Measurements from ENCODE around the gene ORM2.

The ORM2 gene

GRCh38 chr9:114345493-114346065, 15.9 kb downstream of the ORM2 start:
- Histone ChIP-seq H3K27me3 (ENCODE audit: insufficient read depth, insufficient read length) (no peaks in the 10 kb centered on the region), H3K4me1 (ENCODE audit: insufficient read depth, insufficient read length) (peaks cover 13% of the 10 kb centered on the region), H3K4me3 (ENCODE audit: insufficient read length, low read depth) (no peak overlapping the region), H3K36me3 (ENCODE audit: insufficient read depth, insufficient read length, low read length) (peaks cover 87% of the 10 kb centered on the region), H3K9ac (ENCODE audit: insufficient read length, low read depth) (no peak overlapping the region), H3K9me3 (ENCODE audit: insufficient read depth, low read length) (no peaks in the 10 kb centered on the region)
- DNase-seq (ENCODE audit: low read depth, low spot score), result no peak
- TF ChIP-seq ZNF274 (IDR thresholded peaks at IDR 0.05; ENCODE audit: low read depth, low read length) (no peak), YY1 (IDR thresholded peaks at IDR 0.05; ENCODE audit: insufficient read depth, insufficient read length) (no peak), SUZ12 (IDR thresholded peaks at IDR 0.05; ENCODE audit: extremely low read depth, insufficient read depth, insufficient read length) (no peak)

GRCh38 chr9:114346146-114346545, 16.5 kb downstream of the ORM2 start:
- Histone ChIP-seq H3K36me3 (ENCODE audit: insufficient read depth, insufficient read length, low read length) (peaks cover 87% of the 10 kb centered on the region), H3K9me3 (ENCODE audit: insufficient read depth, low read length) (no peaks in the 10 kb centered on the region), H3K4me3 (ENCODE audit: insufficient read length, low read depth) (no peak overlapping the region), H3K4me1 (ENCODE audit: insufficient read depth, insufficient read length) (peaks cover 13% of the 10 kb centered on the region), H3K27me3 (ENCODE audit: insufficient read depth, insufficient read length) (no peaks in the 10 kb centered on the region), H3K9ac (ENCODE audit: insufficient read length, low read depth) (no peak overlapping the region)
- TF ChIP-seq SUZ12 (IDR thresholded peaks at IDR 0.05; ENCODE audit: extremely low read depth, insufficient read depth, insufficient read length) (no peak), ZNF274 (IDR thresholded peaks at IDR 0.05; ENCODE audit: low read depth, low read length) (no peak), YY1 (IDR thresholded peaks at IDR 0.05; ENCODE audit: insufficient read depth, insufficient read length) (no peak)
- DNase-seq (ENCODE audit: low read depth, low spot score), result no peak

DNA sequence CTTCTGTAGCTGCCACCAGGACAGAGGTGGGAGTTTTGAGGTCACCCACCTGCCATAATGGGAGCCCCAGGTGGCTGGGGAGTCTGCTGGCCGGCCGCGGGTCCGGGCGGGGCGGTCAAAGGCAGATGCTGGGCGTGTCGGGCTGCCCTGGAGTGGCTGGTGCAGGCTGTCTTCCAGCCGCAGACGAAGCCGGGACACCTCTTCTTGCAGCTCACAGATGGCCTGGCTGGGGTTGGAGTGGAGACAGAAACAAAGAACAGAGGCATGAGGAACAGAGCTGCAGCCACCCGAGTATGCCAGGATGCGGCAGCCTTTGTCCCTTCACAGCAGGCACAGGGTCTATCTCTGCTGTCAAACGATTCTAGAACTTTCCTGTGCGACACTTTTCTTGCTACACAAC, 18.0 kb downstream of the ORM2 start:
- H3K27me3 ChIP-seq (ENCODE audit: insufficient read depth, insufficient read length), result no peaks in the 10 kb centered on the region
- DNase-seq (ENCODE audit: low read depth, low spot score), result no peak
- peak overlapping the region; percentile 4 for H3K9ac ChIP-seq (ENCODE audit: insufficient read length, low read depth)
- peaks cover 13% of the 10 kb centered on the region for H3K4me1 ChIP-seq (ENCODE audit: insufficient read depth, insufficient read length)
- peaks cover 83% of the 10 kb centered on the region for H3K36me3 ChIP-seq (ENCODE audit: insufficient read depth, insufficient read length, low read length)
- TF ChIP-seq YY1 (IDR thresholded peaks at IDR 0.05; ENCODE audit: insufficient read depth, insufficient read length), result no peak
- no peak for TF ChIP-seq ZNF274 (IDR thresholded peaks at IDR 0.05; ENCODE audit: low read depth, low read length)
- no peak for TF ChIP-seq SUZ12 (IDR thresholded peaks at IDR 0.05; ENCODE audit: extremely low read depth, insufficient read depth, insufficient read length)
- H3K4me3 ChIP-seq (ENCODE audit: insufficient read length, low read depth), result no peak overlapping the region
- no peaks in the 10 kb centered on the region for H3K9me3 ChIP-seq (ENCODE audit: insufficient read depth, low read length)

GRCh38 chr9:114348261-114348905, 18.7 kb downstream of the ORM2 start:
- DNase-seq (ENCODE audit: low read depth, low spot score), result no peak
- Histone ChIP-seq H3K9ac (ENCODE audit: insufficient read length, low read depth) (peak overlapping the region; percentile 54), H3K27me3 (ENCODE audit: insufficient read depth, insufficient read length) (no peaks in the 10 kb centered on the region), H3K4me1 (ENCODE audit: insufficient read depth, insufficient read length) (peaks cover 13% of the 10 kb centered on the region), H3K9me3 (ENCODE audit: insufficient read depth, low read length) (no peaks in the 10 kb centered on the region), H3K36me3 (ENCODE audit: insufficient read depth, insufficient read length, low read length) (peaks cover 76% of the 10 kb centered on the region), H3K4me3 (ENCODE audit: insufficient read length, low read depth) (no peak overlapping the region)
- no peak for TF ChIP-seq SUZ12 (IDR thresholded peaks at IDR 0.05; ENCODE audit: extremely low read depth, insufficient read depth, insufficient read length)

DNA sequence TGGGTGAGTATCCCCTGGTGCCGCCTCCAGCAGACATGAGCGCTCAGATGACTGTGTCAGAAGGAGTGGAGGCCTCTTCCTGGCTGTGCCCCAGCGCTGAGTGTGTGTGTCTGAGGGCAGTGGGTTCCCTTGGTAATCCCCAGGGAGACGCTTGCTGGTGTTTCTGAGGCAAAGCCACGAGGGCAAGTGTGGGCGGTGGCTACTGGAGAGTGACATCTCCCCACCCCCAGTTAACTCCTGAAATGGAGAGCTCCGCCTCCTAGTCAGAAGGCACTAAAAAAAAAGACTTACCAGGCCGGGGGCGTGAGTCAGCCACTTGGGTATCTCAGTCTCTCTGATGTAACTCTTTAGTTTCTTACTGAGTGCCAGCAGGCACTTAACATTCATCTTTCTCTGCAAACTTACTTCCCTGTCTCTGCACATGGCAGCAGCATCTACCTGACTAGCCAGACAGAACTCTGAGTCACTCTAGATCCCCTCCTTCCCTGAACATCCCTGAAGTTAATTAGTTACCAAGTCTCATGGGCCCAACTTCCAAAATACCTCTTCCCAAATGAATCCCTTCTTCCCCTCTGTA, 19.3 kb downstream of the ORM2 start:
- H3K9ac ChIP-seq (ENCODE audit: insufficient read length, low read depth), result peak overlapping the region; percentile 54
- H3K9me3 ChIP-seq (ENCODE audit: insufficient read depth, low read length), result no peaks in the 10 kb centered on the region
- no peak for TF ChIP-seq ZNF274 (IDR thresholded peaks at IDR 0.05; ENCODE audit: low read depth, low read length)
- TF ChIP-seq YY1 (IDR thresholded peaks at IDR 0.05; ENCODE audit: insufficient read depth, insufficient read length), result no peak
- TF ChIP-seq SUZ12 (IDR thresholded peaks at IDR 0.05; ENCODE audit: extremely low read depth, insufficient read depth, insufficient read length), result no peak
- H3K36me3 ChIP-seq (ENCODE audit: insufficient read depth, insufficient read length, low read length), result peaks cover 72% of the 10 kb centered on the region
- H3K27me3 ChIP-seq (ENCODE audit: insufficient read depth, insufficient read length), result no peaks in the 10 kb centered on the region
- DNase-seq (ENCODE audit: low read depth, low spot score), result peak; percentile 84
- peaks cover 13% of the 10 kb centered on the region for H3K4me1 ChIP-seq (ENCODE audit: insufficient read depth, insufficient read length)
- no peak overlapping the region for H3K4me3 ChIP-seq (ENCODE audit: insufficient read length, low read depth)

DNA sequence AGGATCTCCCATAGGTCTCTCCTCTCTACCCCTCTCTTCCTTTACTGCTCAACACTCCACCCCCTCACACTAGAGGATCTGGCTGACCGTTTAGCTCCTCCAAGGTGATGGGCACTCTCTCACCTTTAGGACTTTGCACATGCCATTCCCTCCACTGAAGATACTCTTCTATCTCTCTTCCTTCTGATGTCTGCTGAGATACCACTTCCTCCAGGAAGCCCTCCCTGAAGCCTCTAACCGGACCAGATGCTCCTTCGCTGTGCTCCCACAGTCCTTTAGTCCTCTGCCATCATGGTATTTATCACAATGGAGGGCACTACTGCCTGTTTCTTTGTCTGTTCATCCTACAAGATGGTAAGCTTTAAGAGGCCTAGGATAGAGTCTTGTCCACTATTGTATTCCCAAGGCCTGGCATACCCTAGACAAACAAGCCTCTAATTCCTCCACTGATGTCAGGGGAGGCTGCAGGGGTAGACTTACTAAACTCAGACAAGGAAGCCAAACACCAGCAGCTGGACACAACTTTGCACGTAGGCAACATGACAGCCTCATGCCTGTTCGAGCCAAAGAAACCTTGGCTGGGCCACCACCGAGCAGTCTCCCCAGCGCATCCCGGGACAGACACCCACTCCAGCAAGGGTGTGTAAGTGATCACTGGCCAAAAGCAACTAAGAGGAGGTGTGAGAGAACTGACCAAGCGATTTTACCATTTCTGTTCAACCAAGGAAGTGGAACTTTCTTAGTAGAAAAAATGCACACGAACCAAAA, 20.2 kb downstream of the ORM2 start:
- Histone ChIP-seq H3K9ac (ENCODE audit: insufficient read length, low read depth) (no peak overlapping the region), H3K36me3 (ENCODE audit: insufficient read depth, insufficient read length, low read length) (peaks cover 69% of the 10 kb centered on the region), H3K9me3 (ENCODE audit: insufficient read depth, low read length) (no peaks in the 10 kb centered on the region), H3K4me3 (ENCODE audit: insufficient read length, low read depth) (no peak overlapping the region), H3K4me1 (ENCODE audit: insufficient read depth, insufficient read length) (peaks cover 13% of the 10 kb centered on the region), H3K27me3 (ENCODE audit: insufficient read depth, insufficient read length) (no peaks in the 10 kb centered on the region)
- TF ChIP-seq SUZ12 (IDR thresholded peaks at IDR 0.05; ENCODE audit: extremely low read depth, insufficient read depth, insufficient read length), result no peak
- no peak for TF ChIP-seq YY1 (IDR thresholded peaks at IDR 0.05; ENCODE audit: insufficient read depth, insufficient read length)
- TF ChIP-seq ZNF274 (IDR thresholded peaks at IDR 0.05; ENCODE audit: low read depth, low read length), result no peak
- no peak for DNase-seq (ENCODE audit: low read depth, low spot score)
